Measurements from ENCODE around the gene SGTA. TPM values are rescaled to one million over a fixed set of nuclear protein-coding genes. Genes with fewer than 3 reads are reported as not detected.

The SGTA gene
- total RNA-seq, 1 experiment from 2014 or later, result 109 TPM

DNA sequence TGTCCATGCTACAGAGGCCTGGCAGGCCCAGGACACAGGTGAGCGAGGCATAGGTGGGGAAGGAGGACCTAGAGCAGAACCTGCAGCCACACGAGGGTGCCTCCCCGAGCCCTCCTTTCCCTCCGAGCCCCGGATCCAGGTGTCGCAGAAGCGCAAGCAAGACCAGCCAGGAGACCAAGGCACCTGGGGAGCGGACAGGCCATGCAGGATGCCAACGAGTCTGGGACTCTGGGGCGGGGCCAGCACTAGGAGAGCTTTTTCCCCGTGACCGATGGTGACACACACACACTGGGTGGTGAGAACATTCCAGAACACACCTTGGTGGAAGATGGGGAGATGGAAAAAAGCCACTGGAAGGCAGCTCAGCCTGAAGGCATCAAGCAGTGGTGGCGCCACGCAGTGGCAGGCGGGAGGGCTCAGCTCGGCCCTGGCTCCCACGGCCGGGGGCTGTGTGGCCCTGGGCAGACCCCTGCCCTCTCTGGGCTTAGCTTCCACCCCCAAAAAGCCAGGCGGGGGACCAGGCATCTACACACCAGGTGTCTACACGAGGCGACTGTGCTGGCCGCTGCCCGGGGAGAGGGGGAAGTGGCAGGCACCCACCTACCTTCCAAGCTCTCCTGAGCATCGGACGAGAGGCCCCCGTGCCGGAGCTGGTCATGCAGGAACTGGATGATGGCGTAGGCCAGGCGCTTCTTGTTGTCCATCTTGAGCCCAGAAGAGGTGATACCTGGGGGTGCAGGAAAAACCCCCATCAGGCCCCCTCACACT is 14.5 kb downstream of the SGTA start:
- Histone ChIP-seq H3K9ac (ENCODE audit: low read length) (no peak overlapping the region), H3K9me3 (ENCODE audit: control insufficient read depth in 1 of 2, insufficient read depth in 1 of 2, low read depth in 1 of 2, low read length in 2 of 2) (no peaks in the 10 kb centered on the region), H3K9me2 (ENCODE audit: insufficient read depth) (no peaks in the 10 kb centered on the region), H3K4me3 (replicated peaks in 1 of 2; ENCODE audit: low read depth in 1 of 2, low read length in 2 of 2) (no peak overlapping the region), H3K79me2 (ENCODE audit: insufficient read depth, low read length) (peaks cover 61% of the 10 kb centered on the region), H4K20me1 (ENCODE audit: insufficient read depth) (no peaks in the 10 kb centered on the region), H3K27me3 (ENCODE audit: insufficient read depth, low read length) (no peaks in the 10 kb centered on the region), H3K4me2 (ENCODE audit: low read length) (no peak overlapping the region), H3K4me1 (ENCODE audit: control insufficient read depth in 1 of 2, insufficient read depth in 2 of 2, low read length in 2 of 2) (no peaks in the 10 kb centered on the region), H3K36me3 (ENCODE audit: control insufficient read depth in 1 of 2, insufficient read depth in 2 of 2, low read length in 2 of 2) (peaks cover 21 to 23% of the 10 kb centered on the region in 2 experiments; a peak in 3 of 4 replicates), H3K27ac (ENCODE audit: low read depth, low read length) (no peak overlapping the region), H2AFZ (ENCODE audit: low read depth, low read length, poor library complexity, severe bottlenecking) (no peak overlapping the region)
- DNase-seq (ENCODE audit: low read depth, low spot score), result no peak
- POLR2A ChIA-PET, result no interaction called here
- no TSS peak for BruUV-seq (replicated peaks)
- intact Hi-C loops (cut with micrococcal nuclease), result no loop called here
- TF ChIP-seq JUND (IDR thresholded peaks at IDR 0.05) (no peak), CEBPB (IDR thresholded peaks at IDR 0.05; ENCODE audit: low read depth) (no peak), TCF7L2 (IDR thresholded peaks at IDR 0.05; ENCODE audit: borderline replicate concordance, extremely low read depth, insufficient read depth, insufficient read length) (no peak), POLR2AphosphoS5 (IDR thresholded peaks at IDR 0.05; ENCODE audit: low read depth, low read length) (no peak), ATF3 (IDR thresholded peaks at IDR 0.05) (no peak), EGR1 (IDR thresholded peaks at IDR 0.05; ENCODE audit: low read depth) (no peak)
- TF ChIP-seq, protein P1, sequence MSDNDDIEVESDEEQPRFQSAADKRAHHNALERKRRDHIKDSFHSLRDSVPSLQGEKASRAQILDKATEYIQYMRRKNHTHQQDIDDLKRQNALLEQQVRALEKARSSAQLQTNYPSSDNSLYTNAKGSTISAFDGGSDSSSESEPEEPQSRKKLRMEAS (IDR thresholded peaks at IDR 0.05), result no peak
- CTCF ChIA-PET, result interaction anchor here (1.3 kb wide), 1 partner anchor 120 kb away, joined by 3 read pairs; no protein-coding TSS in a partner anchor
- RAD21 ChIA-PET (ENCODE audit: low non-redundant PET in 1 of 2, low total read pairs in 2 of 2, uncharacterized antibody in 2 of 2, unreplicated experiment in 2 of 2), result no interaction called here
- ATAC-seq, result no peak

- ChIA-PET CTCF (no interaction called here), POLR2A (no interaction called here), RAD21 (ENCODE audit: low non-redundant PET in 1 of 2, low total read pairs in 2 of 2, uncharacterized antibody in 2 of 2, unreplicated experiment in 2 of 2) (no interaction called here)
- Histone ChIP-seq H3K79me2 (ENCODE audit: insufficient read depth, low read length) (peaks cover 61% of the 10 kb centered on the region), H3K9me2 (ENCODE audit: insufficient read depth) (no peaks in the 10 kb centered on the region), H3K9me3 (ENCODE audit: control insufficient read depth in 1 of 2, insufficient read depth in 1 of 2, low read depth in 1 of 2, low read length in 2 of 2) (no peaks in the 10 kb centered on the region), H3K9ac (ENCODE audit: low read length) (no peak overlapping the region), H4K20me1 (ENCODE audit: insufficient read depth) (no peaks in the 10 kb centered on the region), H3K36me3 (ENCODE audit: control insufficient read depth in 1 of 2, insufficient read depth in 2 of 2, low read length in 2 of 2) (peaks cover 27 to 31% of the 10 kb centered on the region in 2 experiments; a peak in 3 of 4 replicates), H3K4me2 (ENCODE audit: low read length) (no peak overlapping the region), H3K4me1 (ENCODE audit: control insufficient read depth in 1 of 2, insufficient read depth in 2 of 2, low read length in 2 of 2) (no peaks in the 10 kb centered on the region), H3K27me3 (ENCODE audit: insufficient read depth, low read length) (no peaks in the 10 kb centered on the region), H3K4me3 (replicated peaks in 1 of 2; ENCODE audit: low read depth in 1 of 2, low read length in 2 of 2) (no peak overlapping the region), H2AFZ (ENCODE audit: low read depth, low read length, poor library complexity, severe bottlenecking) (no peak overlapping the region), H3K27ac (ENCODE audit: low read depth, low read length) (no peak overlapping the region)
- no peak for TF ChIP-seq POLR2A (IDR thresholded peaks at IDR 0.05; ENCODE audit: borderline replicate concordance, extremely low read depth, insufficient read depth, insufficient read length)
- TF ChIP-seq, protein P1 (IDR thresholded peaks at IDR 0.05), result no peak
- no peak for TF ChIP-seq FOSL1 (IDR thresholded peaks at IDR 0.05; ENCODE audit: low read depth)
- no peak for TF ChIP-seq REST (IDR thresholded peaks at IDR 0.05; ENCODE audit: low read depth)
- no peak for TF ChIP-seq SRF (IDR thresholded peaks at IDR 0.05; ENCODE audit: low read depth)
- no peak for TF ChIP-seq EZH2phosphoT487 (IDR thresholded peaks at IDR 0.05; ENCODE audit: borderline replicate concordance)
- no peak for ATAC-seq
- no peak for DNase-seq (ENCODE audit: low read depth, low spot score)
- no TSS peak for BruUV-seq (replicated peaks)
- intact Hi-C loops (cut with micrococcal nuclease), result no loop called here
These were observed 15.4 kb downstream of the SGTA start for GRCh38 chr19:2767688-2768087.

Data from HCT116 (cell line).